ENCODE results near the gene CHIA. TPM values are rescaled to one million over a fixed set of nuclear protein-coding genes. Genes with fewer than 3 reads are reported as not detected.

Gene CHIA
- total RNA-seq (not detected), total RNA-seq (0 to 0.08 reads per million in 2 donors)

DNA sequence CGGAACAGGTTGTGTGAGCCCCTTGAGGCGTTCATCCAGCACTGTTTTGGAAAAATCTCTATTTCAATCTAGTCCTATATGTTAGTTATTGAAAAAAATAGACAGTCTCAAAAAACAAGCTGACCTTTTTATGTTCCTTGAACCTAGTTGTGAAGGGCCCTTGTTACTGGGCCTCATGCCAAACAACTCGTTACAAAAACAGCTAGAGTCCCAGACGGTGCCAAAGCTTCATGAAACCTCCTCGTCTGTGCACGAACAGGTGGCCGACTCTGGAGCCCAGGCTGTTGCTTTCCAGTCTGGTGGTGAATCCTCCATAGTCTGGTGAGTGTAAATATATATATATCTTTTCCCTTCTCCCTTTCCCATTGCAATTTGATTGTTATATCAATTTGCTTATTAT lies at the start of gene CHIA:
TSS of gene CHIA (plus strand) at position 222 of the 400 bp plus-strand sequence. CDS start 19,617 bp downstream, outside the sequence.
- no peak for ATAC-seq
- peaks cover 5% of the 10 kb centered on the region for H3K4me1 Mint-ChIP-seq
- H3K27me3 Mint-ChIP-seq, result no peaks in the 10 kb centered on the region
- H3K4me3 Mint-ChIP-seq, result no peak within 1 kb of the TSS
- H3K9me3 ChIP-seq (ENCODE audit: control insufficient read depth, low read length, poor library complexity, severe bottlenecking), result no peaks in the 10 kb centered on the region
- H3K36me3 Mint-ChIP-seq (ENCODE audit: low read depth), result no peaks in the 10 kb centered on the region
- no peak within 1 kb of the TSS for H3K27ac Mint-ChIP-seq
- no peak for DNase-seq

DNA sequence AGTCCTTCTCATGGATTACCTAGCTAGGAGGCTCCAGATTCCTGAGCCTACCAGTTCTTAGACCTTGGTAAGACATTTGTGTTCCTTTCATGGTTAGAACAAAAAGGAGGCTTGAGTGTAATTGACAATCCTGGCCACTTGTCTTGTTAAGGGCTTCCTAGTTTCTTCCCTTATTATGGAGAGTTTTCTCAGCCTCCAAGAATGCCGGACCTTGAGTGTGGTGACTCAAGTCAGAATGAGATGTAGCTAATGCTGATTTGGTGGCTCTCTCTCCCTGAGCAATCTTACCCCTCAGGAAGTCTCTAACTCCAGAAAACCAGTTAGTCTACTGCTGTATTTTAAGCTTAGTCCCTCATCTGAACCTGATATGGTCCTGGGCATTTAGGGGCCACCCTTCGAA lies 48.9 kb upstream of the CHIA start:
- Mint-ChIP-seq H3K4me3 (no peak overlapping the region), H3K36me3 (ENCODE audit: low read depth) (peaks cover 11% of the 10 kb centered on the region), H3K4me1 (peaks cover 5% of the 10 kb centered on the region), H3K27ac (no peak overlapping the region), H3K27me3 (no peaks in the 10 kb centered on the region)
- no peaks in the 10 kb centered on the region for H3K9me3 ChIP-seq (ENCODE audit: control insufficient read depth, low read length, poor library complexity, severe bottlenecking)
- DNase-seq (no peak), ATAC-seq (no peak)

- Mint-ChIP-seq H3K27me3 (no peaks in the 10 kb centered on the region), H3K27ac (no peak overlapping the region), H3K4me1 (peaks cover 2% of the 10 kb centered on the region), H3K36me3 (ENCODE audit: low read depth) (peaks cover 11% of the 10 kb centered on the region), H3K4me3 (no peak overlapping the region)
- no peak for DNase-seq
- no peak for ATAC-seq
- no peaks in the 10 kb centered on the region for H3K9me3 ChIP-seq (ENCODE audit: control insufficient read depth, low read length, poor library complexity, severe bottlenecking)
Observed at GRCh38 chr1:111242805-111243523, 47.7 kb upstream of the CHIA start.

DNA sequence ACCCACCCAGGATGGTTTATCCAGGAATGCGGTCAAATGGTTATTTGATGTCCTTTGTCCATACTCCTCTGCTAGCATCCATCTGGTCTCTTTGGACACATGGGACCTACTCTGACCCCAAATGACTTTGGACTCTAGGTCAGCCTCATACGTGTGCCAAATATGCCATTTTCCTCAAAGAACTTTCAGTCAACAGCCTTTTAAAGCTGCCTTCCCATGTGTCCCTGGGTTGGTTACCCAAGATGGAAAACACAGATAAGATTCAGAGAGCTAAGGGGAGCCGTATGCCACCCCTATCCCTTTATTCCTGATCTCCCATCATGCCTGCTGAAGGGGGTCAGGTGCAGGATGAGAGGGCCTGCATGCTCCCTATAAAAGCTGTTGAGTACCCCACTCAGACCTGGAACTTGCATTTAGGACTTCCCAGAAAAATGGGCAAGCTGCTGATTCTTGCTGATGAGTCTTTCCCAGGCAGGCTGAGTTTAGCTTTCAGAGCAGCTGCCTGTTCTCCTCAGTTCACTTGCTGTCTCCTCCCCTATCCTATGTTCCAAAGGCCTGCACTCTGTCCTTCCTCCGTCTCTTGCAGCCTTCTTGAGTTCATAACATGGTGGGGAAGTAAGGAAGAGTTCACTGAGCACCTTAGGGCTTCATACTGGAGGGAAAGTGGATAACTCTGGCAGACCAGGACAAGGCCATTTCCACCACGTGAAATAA lies 43.4 kb upstream of the CHIA start:
- H3K27me3 Mint-ChIP-seq, result no peaks in the 10 kb centered on the region
- no peaks in the 10 kb centered on the region for H3K9me3 ChIP-seq (ENCODE audit: control insufficient read depth, low read length, poor library complexity, severe bottlenecking)
- no peak overlapping the region for H3K27ac Mint-ChIP-seq
- no peak overlapping the region for H3K4me3 Mint-ChIP-seq
- ATAC-seq (no peak), DNase-seq (no peak)
- peaks cover 17% of the 10 kb centered on the region for H3K4me1 Mint-ChIP-seq
- H3K36me3 Mint-ChIP-seq (ENCODE audit: low read depth), result no peaks in the 10 kb centered on the region

- no peaks in the 10 kb centered on the region for H3K9me3 ChIP-seq (ENCODE audit: control insufficient read depth, low read length, poor library complexity, severe bottlenecking)
- ATAC-seq (no peak), DNase-seq (no peak)
- no peaks in the 10 kb centered on the region for H3K36me3 Mint-ChIP-seq (ENCODE audit: low read depth)
- H3K4me1 Mint-ChIP-seq, result peaks cover 15% of the 10 kb centered on the region
- no peak overlapping the region for H3K27ac Mint-ChIP-seq
- no peaks in the 10 kb centered on the region for H3K27me3 Mint-ChIP-seq
- H3K4me3 Mint-ChIP-seq, result no peak overlapping the region
Observed at GRCh38 chr1:111249960-111250359, 40.7 kb upstream of the CHIA start.

GRCh38 chr1:111251570-111251969 lies 39.1 kb upstream of the CHIA start:
- no peaks in the 10 kb centered on the region for H3K36me3 Mint-ChIP-seq (ENCODE audit: low read depth)
- no peaks in the 10 kb centered on the region for H3K9me3 ChIP-seq (ENCODE audit: control insufficient read depth, low read length, poor library complexity, severe bottlenecking)
- H3K27me3 Mint-ChIP-seq, result peaks cover 8% of the 10 kb centered on the region
- peak overlapping the region; percentile 27 for H3K27ac Mint-ChIP-seq
- H3K4me1 Mint-ChIP-seq, result peaks cover 15% of the 10 kb centered on the region
- peak; percentile 65 for ATAC-seq
- DNase-seq, result no peak
- H3K4me3 Mint-ChIP-seq, result no peak overlapping the region

DNA sequence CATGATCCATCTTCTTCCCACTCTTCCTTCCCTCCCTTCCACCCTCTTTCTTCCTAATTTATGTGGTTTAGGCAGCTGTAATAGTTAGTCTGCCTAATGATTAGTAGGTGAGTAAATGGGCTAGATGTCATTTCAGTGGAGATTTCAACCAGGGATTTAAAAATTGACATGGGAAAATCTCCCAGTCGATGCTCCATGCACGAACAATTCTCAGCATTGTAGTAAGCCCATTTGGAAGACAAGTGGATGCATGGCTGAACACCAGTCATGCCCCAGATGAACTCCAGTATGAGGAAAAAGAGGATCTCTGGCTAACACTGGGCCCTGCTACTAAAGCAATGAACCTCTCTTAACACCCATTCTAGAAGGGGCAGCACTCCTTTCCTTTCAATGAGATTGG lies 37.9 kb upstream of the CHIA start:
- no peaks in the 10 kb centered on the region for H3K9me3 ChIP-seq (ENCODE audit: control insufficient read depth, low read length, poor library complexity, severe bottlenecking)
- H3K4me1 Mint-ChIP-seq, result peaks cover 17% of the 10 kb centered on the region
- H3K36me3 Mint-ChIP-seq (ENCODE audit: low read depth), result no peaks in the 10 kb centered on the region
- H3K4me3 Mint-ChIP-seq, result no peak overlapping the region
- DNase-seq (no peak), ATAC-seq (no peak)
- H3K27me3 Mint-ChIP-seq, result peaks cover 10% of the 10 kb centered on the region
- H3K27ac Mint-ChIP-seq, result no peak overlapping the region

DNA sequence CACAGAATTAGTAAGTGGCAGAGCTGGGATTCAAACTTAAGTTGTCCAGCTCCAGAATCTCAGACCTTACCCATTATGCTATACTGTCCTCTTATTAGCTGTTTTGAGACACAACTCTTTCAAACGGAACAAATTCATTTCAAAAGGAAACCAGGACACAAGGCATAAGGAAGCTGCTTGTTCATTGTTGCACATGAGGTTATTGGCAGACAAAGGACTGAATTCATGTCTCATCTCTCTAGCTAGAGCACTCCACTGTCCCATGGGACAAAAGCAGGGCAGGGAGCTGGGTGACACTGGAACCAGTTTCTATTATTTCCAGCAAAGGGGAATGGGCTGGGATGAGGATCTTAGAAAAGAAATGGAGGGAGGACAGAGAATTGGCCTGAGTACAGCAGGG lies 36.8 kb upstream of the CHIA start:
- peaks cover 10% of the 10 kb centered on the region for H3K27me3 Mint-ChIP-seq
- H3K36me3 Mint-ChIP-seq (ENCODE audit: low read depth), result no peaks in the 10 kb centered on the region
- DNase-seq (no peak), ATAC-seq (no peak)
- H3K9me3 ChIP-seq (ENCODE audit: control insufficient read depth, low read length, poor library complexity, severe bottlenecking), result no peaks in the 10 kb centered on the region
- H3K4me1 Mint-ChIP-seq, result peaks cover 19% of the 10 kb centered on the region
- H3K27ac Mint-ChIP-seq, result no peak overlapping the region
- H3K4me3 Mint-ChIP-seq, result no peak overlapping the region

- Mint-ChIP-seq H3K4me3 (no peak overlapping the region), H3K27ac (no peak overlapping the region), H3K27me3 (peaks cover 10% of the 10 kb centered on the region), H3K4me1 (peaks cover 4% of the 10 kb centered on the region), H3K36me3 (ENCODE audit: low read depth) (no peaks in the 10 kb centered on the region)
- ATAC-seq (no peak), DNase-seq (no peak)
- no peaks in the 10 kb centered on the region for H3K9me3 ChIP-seq (ENCODE audit: control insufficient read depth, low read length, poor library complexity, severe bottlenecking)
Observed at GRCh38 chr1:111256988-111257658, 33.5 kb upstream of the CHIA start.

GRCh38 chr1:111267801-111268508 lies 22.7 kb upstream of the CHIA start:
- H3K4me3 Mint-ChIP-seq, result no peak overlapping the region
- ATAC-seq, result no peak
- peaks cover 32% of the 10 kb centered on the region for H3K27me3 Mint-ChIP-seq

DNA sequence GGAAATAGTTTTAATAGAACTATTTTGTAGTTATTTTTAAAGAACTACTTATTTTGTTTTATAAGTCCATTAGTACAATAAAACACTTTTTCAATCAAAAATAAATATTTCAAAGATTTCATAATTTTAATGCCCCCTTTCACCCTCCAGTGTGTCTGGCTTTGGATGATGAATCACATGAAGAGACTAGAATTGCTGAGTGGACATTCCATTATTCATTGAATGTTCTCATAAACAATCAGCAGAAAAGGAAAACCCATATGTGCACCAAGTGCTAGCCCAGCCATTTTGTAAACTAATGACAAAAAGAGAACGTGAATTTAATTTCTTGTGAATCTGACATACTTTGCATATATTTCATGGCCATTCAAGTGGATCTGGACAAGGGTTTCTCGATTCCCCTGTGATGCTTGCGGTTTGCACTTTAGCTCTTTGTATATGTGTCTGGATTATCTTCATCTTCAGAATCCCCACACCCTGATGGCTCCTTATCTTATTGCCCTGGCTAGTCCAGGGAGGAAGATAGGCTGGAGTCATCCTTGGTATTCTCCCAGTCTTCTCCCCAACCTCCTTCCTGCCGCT lies 20.7 kb upstream of the CHIA start:
- peaks cover 2% of the 10 kb centered on the region for H3K36me3 Mint-ChIP-seq (ENCODE audit: low read depth)
- H3K4me1 Mint-ChIP-seq, result peaks cover 17% of the 10 kb centered on the region
- H3K9me3 ChIP-seq (ENCODE audit: control insufficient read depth, low read length, poor library complexity, severe bottlenecking), result no peaks in the 10 kb centered on the region
- DNase-seq (no peak), ATAC-seq (no peak)
- no peak overlapping the region for H3K27ac Mint-ChIP-seq
- H3K4me3 Mint-ChIP-seq, result no peak overlapping the region
- peaks cover 32% of the 10 kb centered on the region for H3K27me3 Mint-ChIP-seq

More at GRCh38 chr1:111267801-111268508, 22.7 kb upstream of the CHIA start:
- no peak overlapping the region for H3K27ac Mint-ChIP-seq
- H3K4me1 Mint-ChIP-seq, result peaks cover 11% of the 10 kb centered on the region
- H3K36me3 Mint-ChIP-seq (ENCODE audit: low read depth), result peaks cover 2% of the 10 kb centered on the region
- no peaks in the 10 kb centered on the region for H3K9me3 ChIP-seq (ENCODE audit: control insufficient read depth, low read length, poor library complexity, severe bottlenecking)
- no peak for DNase-seq

GRCh38 chr1:111270771-111271463 lies 19.7 kb upstream of the CHIA start:
- DNase-seq (no peak), ATAC-seq (no peak)
- H3K4me3 Mint-ChIP-seq, result peak overlapping the region; percentile 7
- no peaks in the 10 kb centered on the region for H3K9me3 ChIP-seq (ENCODE audit: control insufficient read depth, low read length, poor library complexity, severe bottlenecking)
- H3K27me3 Mint-ChIP-seq, result peaks cover 32% of the 10 kb centered on the region
- H3K36me3 Mint-ChIP-seq (ENCODE audit: low read depth), result peaks cover 4% of the 10 kb centered on the region
- peaks cover 23% of the 10 kb centered on the region for H3K4me1 Mint-ChIP-seq
- H3K27ac Mint-ChIP-seq, result no peak overlapping the region
